H1 (cell line): ENCODE measurements around the gene DCAF7. TPM values are rescaled to one million over a fixed set of nuclear protein-coding genes. Genes with fewer than 3 reads are reported as not detected.

Experiments used
- ASH2L ChIP-seq: fragments of 200-600, 300-600 bp; sonication (generic); IDR thresholded peaks from one replicate; pipeline ENCODE4 v1.7.1; 2017; ENCODE audit warnings: low read length
- ATF2 ChIP-seq: IDR thresholded peaks from 2 replicates; pipeline ENCODE4 v1.6.1; 2012; ENCODE audit warnings: low read length, inconsistent platforms
- BCL11A ChIP-seq, 2 experiments: IDR thresholded peaks; one replicate each; pipeline ENCODE4 v1.6.1; 2011; ENCODE audit warnings: low read depth in 2 of 2, low read length in 2 of 2, mild to moderate bottlenecking in 2 of 2
- CBX8 ChIP-seq: fragments of 300-800, 300-1000 bp; sonication (generic); IDR thresholded peaks from 2 replicates; pipeline ENCODE4 v1.7.1; 2016; ENCODE audit warnings: low read depth, low read length, borderline replicate concordance
- CEBPB ChIP-seq: IDR thresholded peaks from 2 replicates; pipeline ENCODE4 v1.6.1; 2012; ENCODE audit warnings: low read depth, low read length
- CHD2 ChIP-seq: IDR thresholded peaks from 2 replicates; pipeline ENCODE4 v1.6.1; 2012; ENCODE audit warnings: low read length, improper control_type of control experiment
- EP300 ChIP-seq, 2 experiments: IDR thresholded peaks; 1 replicate in 1 of 2; 2 replicates in 1 of 2; pipeline ENCODE4 v1.6.1; 2011 to 2012; ENCODE audit warnings: low read depth in 2 of 2, low read length in 2 of 2, mild to moderate bottlenecking in 2 of 2, borderline replicate concordance in 1 of 2, inconsistent platforms in 1 of 2, moderate library complexity in 1 of 2
- FOSL1 ChIP-seq: IDR thresholded peaks from 2 replicates; pipeline ENCODE4 v1.6.1; 2011; ENCODE audit warnings: mild to moderate bottlenecking, low read depth, low read length, moderate library complexity; ENCODE audit not compliant: insufficient read depth
- KDM4A ChIP-seq: IDR thresholded peaks from one replicate; pipeline ENCODE4 v1.7.1; 2012; ENCODE audit warnings: low read depth, mild to moderate bottlenecking, moderate library complexity, low read length, inconsistent platforms; ENCODE audit not compliant: severe bottlenecking
- PHF8 ChIP-seq: fragments of 200-600 bp; sonication (generic); conservative IDR thresholded peaks from 2 replicates; pipeline ENCODE4 v1.7.1; 2012; ENCODE audit warnings: low read depth, mild to moderate bottlenecking, inconsistent platforms, low read length, moderate library complexity
- POLR2A ChIP-seq, 2 experiments: IDR thresholded peaks; 1 replicate in 1 of 2; 2 replicates in 1 of 2; pipeline ENCODE4 v1.6.1; 2011; ENCODE audit warnings: low read depth in 2 of 2, low read length in 2 of 2, mild to moderate bottlenecking in 2 of 2; ENCODE audit errors: control extremely low read depth in 1 of 2
- POLR2AphosphoS5 ChIP-seq: IDR thresholded peaks from 2 replicates; pipeline ENCODE4 v1.6.1; 2011; ENCODE audit warnings: low read depth, low read length
- RBBP5 ChIP-seq: IDR thresholded peaks from 2 replicates; pipeline ENCODE4 v1.7.1; 2012; ENCODE audit warnings: low read depth, mild to moderate bottlenecking, inconsistent platforms, low read length, moderate library complexity, borderline replicate concordance
- RFX5 ChIP-seq: IDR thresholded peaks from 2 replicates; pipeline ENCODE4 v1.6.1; 2011; ENCODE audit warnings: low read depth, low read length, improper control_type of control experiment, borderline replicate concordance
- RXRA ChIP-seq: IDR thresholded peaks from 2 replicates; pipeline ENCODE4 v1.6.1; 2011; ENCODE audit warnings: low read depth, mild to moderate bottlenecking, low read length, moderate library complexity; ENCODE audit not compliant: insufficient read depth
- SP2 ChIP-seq: IDR thresholded peaks from 2 replicates; pipeline ENCODE4 v1.6.1; 2012; ENCODE audit warnings: mild to moderate bottlenecking, low read length, inconsistent platforms
- TAF7 ChIP-seq: optimal IDR thresholded peaks from 2 replicates; pipeline ENCODE3; 2011; ENCODE audit warnings: low read depth, mild to moderate bottlenecking, inconsistent platforms, low read length, moderate library complexity, borderline replicate concordance
- polyA plus RNA-seq, 7 experiments: library from polyadenylated mRNA; depleted of rRNA in 3 of 7; stranded (reverse) in 5 of 7; unstranded in 2 of 7; fragments of >200 nt in 5 of 7; fragments of 200-250 nt in 2 of 7; gene quantifications; 1 replicate in 5 of 7; 2 replicates in 1 of 7; 4 replicates in 1 of 7; pipeline versions ENCODE4 v1.2.1 to v1.2.3, GENCODE V29; 2011 to 2013; ENCODE audit warnings: missing spikeins in 2 of 7, mixed read lengths in 2 of 7
- total RNA-seq: library from RNA; stranded (reverse); fragmentation: NEBNext Ultra II Directional; extraction: Animal tissue kit (Norgen Biotek cat#: 25700); gene quantifications from 2 replicates; pipeline ENCODE4 v1.2.1, GENCODE V29; 2021
- TF ChIP-seq, protein P1 (sequence below): IDR thresholded peaks from 2 replicates; pipeline ENCODE4 v1.6.1; 2011; ENCODE audit warnings: low read depth, mild to moderate bottlenecking, low read length; ENCODE audit not compliant: insufficient read depth
- TF ChIP-seq, protein P2 (sequence below), 3 experiments: IDR thresholded peaks; 1 replicate in 2 of 3; 2 replicates in 1 of 3; pipeline versions ENCODE4 v1.5.1 to v1.6.1; 2011; ENCODE audit warnings: low read length in 3 of 3, mild to moderate bottlenecking in 3 of 3, inconsistent platforms in 2 of 3, low read depth in 1 of 3, moderate library complexity in 1 of 3; ENCODE audit not compliant: insufficient read depth in 1 of 3; ENCODE audit errors: control extremely low read depth in 1 of 3

The DCAF7 gene
- total and polyA plus RNA-seq, 2 of the 8 experiments (the other 6 are each of a cell fraction or from before 2014, with no cell fraction given), result 74.9 to 94.1 TPM

- TF ChIP-seq FOSL1, result no peak
- TF ChIP-seq BCL11A (IDR thresholded peaks at IDR 0.05; ENCODE audit: low read depth in 2 of 2, low read length in 2 of 2), result no peak
- peak in 1 of 2 experiments; percentile 78; a peak in 2 of 3 replicates for TF ChIP-seq POLR2A (IDR thresholded peaks at IDR 0.05; ENCODE audit: control extremely low read depth in 1 of 2, low read depth in 2 of 2, low read length in 2 of 2)
- TF ChIP-seq PHF8, result peak; percentile 39; the same call in 1 of the 2 replicates
- no peak for TF ChIP-seq CBX8
- TF ChIP-seq, protein P1, sequence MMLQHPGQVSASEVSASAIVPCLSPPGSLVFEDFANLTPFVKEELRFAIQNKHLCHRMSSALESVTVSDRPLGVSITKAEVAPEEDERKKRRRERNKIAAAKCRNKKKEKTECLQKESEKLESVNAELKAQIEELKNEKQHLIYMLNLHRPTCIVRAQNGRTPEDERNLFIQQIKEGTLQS, result no peak
- no peak for TF ChIP-seq CEBPB
- peak; percentile 95 for TF ChIP-seq CHD2
- TF ChIP-seq POLR2AphosphoS5, result peak; percentile 36
- TF ChIP-seq KDM4A, result no peak
- no peak for TF ChIP-seq RXRA
- peak; percentile 68; the same call in 1 of the 2 replicates for TF ChIP-seq RBBP5
- TF ChIP-seq SP2, result peak; percentile 95
- TF ChIP-seq ASH2L, result peak; percentile 73
- no peak for TF ChIP-seq ATF2
- TF ChIP-seq, protein P2, sequence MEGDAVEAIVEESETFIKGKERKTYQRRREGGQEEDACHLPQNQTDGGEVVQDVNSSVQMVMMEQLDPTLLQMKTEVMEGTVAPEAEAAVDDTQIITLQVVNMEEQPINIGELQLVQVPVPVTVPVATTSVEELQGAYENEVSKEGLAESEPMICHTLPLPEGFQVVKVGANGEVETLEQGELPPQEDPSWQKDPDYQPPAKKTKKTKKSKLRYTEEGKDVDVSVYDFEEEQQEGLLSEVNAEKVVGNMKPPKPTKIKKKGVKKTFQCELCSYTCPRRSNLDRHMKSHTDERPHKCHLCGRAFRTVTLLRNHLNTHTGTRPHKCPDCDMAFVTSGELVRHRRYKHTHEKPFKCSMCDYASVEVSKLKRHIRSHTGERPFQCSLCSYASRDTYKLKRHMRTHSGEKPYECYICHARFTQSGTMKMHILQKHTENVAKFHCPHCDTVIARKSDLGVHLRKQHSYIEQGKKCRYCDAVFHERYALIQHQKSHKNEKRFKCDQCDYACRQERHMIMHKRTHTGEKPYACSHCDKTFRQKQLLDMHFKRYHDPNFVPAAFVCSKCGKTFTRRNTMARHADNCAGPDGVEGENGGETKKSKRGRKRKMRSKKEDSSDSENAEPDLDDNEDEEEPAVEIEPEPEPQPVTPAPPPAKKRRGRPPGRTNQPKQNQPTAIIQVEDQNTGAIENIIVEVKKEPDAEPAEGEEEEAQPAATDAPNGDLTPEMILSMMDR (IDR thresholded peaks at IDR 0.05; ENCODE audit: control extremely low read depth in 1 of 3, insufficient read depth in 1 of 3, low read depth in 1 of 3, low read length in 3 of 3), result no peak
- TF ChIP-seq RFX5, result no peak
- no peak for TF ChIP-seq TAF7
- no peak for TF ChIP-seq EP300 (IDR thresholded peaks at IDR 0.05; ENCODE audit: borderline replicate concordance in 1 of 2, low read depth in 2 of 2, low read length in 2 of 2)
Measured at GRCh38 chr17:63549946-63550816, at the start of gene DCAF7 (continued).
